ENCODE measurements around the gene NKAIN2. TPM values are rescaled to one million over a fixed set of nuclear protein-coding genes. Genes with fewer than 3 reads are reported as not detected.

The NKAIN2 gene
- total RNA-seq, 2 donors from 2014 or later, result 0.29 TPM; not detected in 1

DNA sequence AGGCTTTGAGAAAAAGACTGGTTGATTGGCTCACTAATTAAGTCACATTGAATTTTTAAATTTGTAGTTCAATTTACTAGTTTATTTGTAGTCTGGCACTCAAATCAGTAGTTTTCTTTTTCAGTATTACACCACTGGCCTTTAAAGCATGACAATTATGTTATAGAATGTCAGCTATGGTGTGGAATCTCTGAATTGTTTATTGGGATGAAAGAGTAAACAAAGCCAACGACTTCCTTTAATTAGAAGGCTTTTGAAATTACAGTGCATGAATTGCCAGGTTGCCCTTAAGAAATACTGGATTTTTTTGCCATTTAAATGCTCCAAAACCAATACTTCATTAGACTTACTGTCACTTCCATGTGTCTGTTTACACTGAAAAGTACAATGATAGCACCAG, 731.6 kb downstream of the NKAIN2 start:
- TF ChIP-seq, protein P1, sequence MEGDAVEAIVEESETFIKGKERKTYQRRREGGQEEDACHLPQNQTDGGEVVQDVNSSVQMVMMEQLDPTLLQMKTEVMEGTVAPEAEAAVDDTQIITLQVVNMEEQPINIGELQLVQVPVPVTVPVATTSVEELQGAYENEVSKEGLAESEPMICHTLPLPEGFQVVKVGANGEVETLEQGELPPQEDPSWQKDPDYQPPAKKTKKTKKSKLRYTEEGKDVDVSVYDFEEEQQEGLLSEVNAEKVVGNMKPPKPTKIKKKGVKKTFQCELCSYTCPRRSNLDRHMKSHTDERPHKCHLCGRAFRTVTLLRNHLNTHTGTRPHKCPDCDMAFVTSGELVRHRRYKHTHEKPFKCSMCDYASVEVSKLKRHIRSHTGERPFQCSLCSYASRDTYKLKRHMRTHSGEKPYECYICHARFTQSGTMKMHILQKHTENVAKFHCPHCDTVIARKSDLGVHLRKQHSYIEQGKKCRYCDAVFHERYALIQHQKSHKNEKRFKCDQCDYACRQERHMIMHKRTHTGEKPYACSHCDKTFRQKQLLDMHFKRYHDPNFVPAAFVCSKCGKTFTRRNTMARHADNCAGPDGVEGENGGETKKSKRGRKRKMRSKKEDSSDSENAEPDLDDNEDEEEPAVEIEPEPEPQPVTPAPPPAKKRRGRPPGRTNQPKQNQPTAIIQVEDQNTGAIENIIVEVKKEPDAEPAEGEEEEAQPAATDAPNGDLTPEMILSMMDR (conservative IDR thresholded peaks at IDR 0.05), result no peak

DNA sequence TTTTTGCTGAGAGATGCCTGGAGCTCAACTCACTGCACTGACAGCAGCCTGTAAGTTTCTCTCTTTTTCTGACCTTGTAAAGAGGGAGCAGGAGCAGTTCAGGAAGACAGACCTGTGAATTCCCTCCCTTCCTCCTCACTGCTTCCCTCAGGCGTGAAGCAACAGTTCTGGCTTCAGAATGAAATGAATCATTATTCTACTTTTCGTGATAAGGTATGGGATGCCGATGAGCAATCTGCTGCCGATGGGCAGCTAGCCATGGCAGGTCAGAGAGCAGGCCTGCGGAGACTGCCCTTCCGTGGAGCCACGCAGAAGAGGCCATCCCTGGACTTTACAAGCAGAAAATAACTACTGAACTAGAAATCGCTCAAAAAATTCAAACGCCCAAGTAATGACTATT, 732.1 kb downstream of the NKAIN2 start:
- no peak overlapping the region for H3K4me3 Mint-ChIP-seq
- H3K27ac Mint-ChIP-seq, result no peak overlapping the region
- no peaks in the 10 kb centered on the region for H3K36me3 Mint-ChIP-seq (ENCODE audit: low read depth)
- DNase-seq, result no peak
- Histone ChIP-seq H3K4me3 (ENCODE audit: low read length) (no peak overlapping the region), H3K4me1 (ENCODE audit: control insufficient read depth, insufficient read depth, low read length) (peaks cover 12% of the 10 kb centered on the region), H3K27me3 (ENCODE audit: control insufficient read depth, insufficient read depth, low read length, poor library complexity, severe bottlenecking) (no peaks in the 10 kb centered on the region), H3K9me3 (ENCODE audit: control insufficient read depth, low read length) (no peaks in the 10 kb centered on the region), H3K9ac (ENCODE audit: extremely low read depth, low read length, poor library complexity, severe bottlenecking) (no peak overlapping the region), H3K27ac (ENCODE audit: low read depth, low read length) (no peak overlapping the region), H3K36me3 (ENCODE audit: control insufficient read depth, insufficient read depth, low read length) (no peaks in the 10 kb centered on the region)
- H3K9me3 Mint-ChIP-seq, result no peaks in the 10 kb centered on the region
- TF ChIP-seq, protein P1 (conservative IDR thresholded peaks at IDR 0.05), result no peak
- WGBS, 2 experiments (ENCODE audit: insufficient coverage in 1 of 2, insufficient read length in 1 of 2), result 91 to 96% methylated on average over 3 to 9 of the region's 9 CpGs
- H3K27me3 Mint-ChIP-seq (ENCODE audit: insufficient read depth), result no peaks in the 10 kb centered on the region
- H3K4me1 Mint-ChIP-seq, result peaks cover 24% of the 10 kb centered on the region

More for the DNA sequence above, 731.6 kb downstream of the NKAIN2 start:
- no peak overlapping the region for H3K4me3 Mint-ChIP-seq
- Histone ChIP-seq H3K27me3 (ENCODE audit: control insufficient read depth, insufficient read depth, low read length, poor library complexity, severe bottlenecking) (no peaks in the 10 kb centered on the region), H3K36me3 (ENCODE audit: control insufficient read depth, insufficient read depth, low read length) (no peaks in the 10 kb centered on the region), H3K4me3 (ENCODE audit: low read length) (no peak overlapping the region), H3K4me1 (ENCODE audit: control insufficient read depth, insufficient read depth, low read length) (peaks cover 12% of the 10 kb centered on the region), H3K9me3 (ENCODE audit: control insufficient read depth, low read length) (no peaks in the 10 kb centered on the region), H3K9ac (ENCODE audit: extremely low read depth, low read length, poor library complexity, severe bottlenecking) (no peak overlapping the region), H3K27ac (ENCODE audit: low read depth, low read length) (no peak overlapping the region)
- no peaks in the 10 kb centered on the region for H3K9me3 Mint-ChIP-seq
- H3K36me3 Mint-ChIP-seq (ENCODE audit: low read depth), result no peaks in the 10 kb centered on the region
- 33 to 67% methylated on average over 1 of the region's 1 CpG for WGBS, 2 experiments (ENCODE audit: insufficient coverage in 1 of 2, insufficient read length in 1 of 2)
- DNase-seq, result no peak
- no peak overlapping the region for H3K27ac Mint-ChIP-seq
- H3K27me3 Mint-ChIP-seq (ENCODE audit: insufficient read depth), result no peaks in the 10 kb centered on the region
- peaks cover 24% of the 10 kb centered on the region for H3K4me1 Mint-ChIP-seq

DNA sequence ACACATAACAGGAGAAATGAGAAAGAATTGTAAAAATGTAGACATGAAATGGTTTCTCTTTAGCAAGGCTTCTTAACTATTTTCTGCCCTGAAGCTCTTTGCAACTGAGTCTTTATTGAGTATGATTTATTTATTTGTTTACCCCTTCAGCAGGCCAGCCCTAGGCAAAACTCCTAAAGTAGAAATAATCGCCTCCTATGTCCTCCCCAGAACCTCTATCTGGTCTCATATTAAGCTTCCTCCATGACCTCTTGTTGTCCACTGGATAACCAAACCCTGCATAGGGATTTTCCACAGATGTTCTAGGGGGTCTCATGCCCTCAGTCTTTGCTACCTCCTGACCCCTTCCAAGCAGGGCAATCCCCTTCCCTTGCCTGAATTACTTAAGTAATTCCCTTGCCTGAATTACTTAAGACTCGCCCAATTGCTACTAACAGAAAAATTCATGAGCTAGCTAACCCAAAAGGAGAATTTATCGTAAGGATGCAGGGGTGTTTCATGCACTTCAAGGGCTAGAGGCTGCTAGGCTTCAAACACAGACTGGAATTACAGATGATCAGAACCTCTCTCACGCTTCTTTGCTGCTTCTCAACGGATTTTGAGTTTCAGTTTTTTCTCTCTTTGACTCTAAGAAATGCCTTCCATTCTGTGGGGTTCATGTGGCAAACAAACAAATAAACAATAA, 732.6 kb downstream of the NKAIN2 start:
- no peaks in the 10 kb centered on the region for H3K36me3 ChIP-seq (ENCODE audit: control insufficient read depth, insufficient read depth, low read length)
- Mint-ChIP-seq H3K4me3 (no peak overlapping the region), H3K36me3 (ENCODE audit: low read depth) (no peaks in the 10 kb centered on the region), H3K4me1 (peaks cover 24% of the 10 kb centered on the region), H3K9me3 (no peaks in the 10 kb centered on the region), H3K27ac (no peak overlapping the region), H3K27me3 (ENCODE audit: insufficient read depth) (no peaks in the 10 kb centered on the region)
- H3K9me3 ChIP-seq (ENCODE audit: control insufficient read depth, low read length), result no peaks in the 10 kb centered on the region
- H3K27me3 ChIP-seq (ENCODE audit: control insufficient read depth, insufficient read depth, low read length, poor library complexity, severe bottlenecking), result no peaks in the 10 kb centered on the region
- no peak overlapping the region for H3K27ac ChIP-seq (ENCODE audit: low read depth, low read length)
- DNase-seq, result no peak
- H3K4me3 ChIP-seq (ENCODE audit: low read length), result no peak overlapping the region
- TF ChIP-seq, protein P1 (conservative IDR thresholded peaks at IDR 0.05), result no peak
- H3K4me1 ChIP-seq (ENCODE audit: control insufficient read depth, insufficient read depth, low read length), result peaks cover 12% of the 10 kb centered on the region
- H3K9ac ChIP-seq (ENCODE audit: extremely low read depth, low read length, poor library complexity, severe bottlenecking), result no peak overlapping the region
- 78 to 83% methylated on average over 4 to 5 of the region's 5 CpGs for WGBS, 2 experiments (ENCODE audit: insufficient coverage in 1 of 2, insufficient read length in 1 of 2)
